Measurements from ENCODE around the gene CYBB.

- TF ChIP-seq, protein P1, sequence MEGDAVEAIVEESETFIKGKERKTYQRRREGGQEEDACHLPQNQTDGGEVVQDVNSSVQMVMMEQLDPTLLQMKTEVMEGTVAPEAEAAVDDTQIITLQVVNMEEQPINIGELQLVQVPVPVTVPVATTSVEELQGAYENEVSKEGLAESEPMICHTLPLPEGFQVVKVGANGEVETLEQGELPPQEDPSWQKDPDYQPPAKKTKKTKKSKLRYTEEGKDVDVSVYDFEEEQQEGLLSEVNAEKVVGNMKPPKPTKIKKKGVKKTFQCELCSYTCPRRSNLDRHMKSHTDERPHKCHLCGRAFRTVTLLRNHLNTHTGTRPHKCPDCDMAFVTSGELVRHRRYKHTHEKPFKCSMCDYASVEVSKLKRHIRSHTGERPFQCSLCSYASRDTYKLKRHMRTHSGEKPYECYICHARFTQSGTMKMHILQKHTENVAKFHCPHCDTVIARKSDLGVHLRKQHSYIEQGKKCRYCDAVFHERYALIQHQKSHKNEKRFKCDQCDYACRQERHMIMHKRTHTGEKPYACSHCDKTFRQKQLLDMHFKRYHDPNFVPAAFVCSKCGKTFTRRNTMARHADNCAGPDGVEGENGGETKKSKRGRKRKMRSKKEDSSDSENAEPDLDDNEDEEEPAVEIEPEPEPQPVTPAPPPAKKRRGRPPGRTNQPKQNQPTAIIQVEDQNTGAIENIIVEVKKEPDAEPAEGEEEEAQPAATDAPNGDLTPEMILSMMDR (IDR thresholded peaks at IDR 0.05) = peak; percentile 82
- TF ChIP-seq ZFX (IDR thresholded peaks at IDR 0.05; ENCODE audit: borderline replicate concordance) = no peak
Measured at GRCh38 chrX:37825215-37825842, 45.5 kb downstream of the CYBB start.
